ENCODE results near the gene FNIP1. TPM values are rescaled to one million over a fixed set of nuclear protein-coding genes. Genes with fewer than 3 reads are reported as not detected.

Gene FNIP1
- total and polyA plus RNA-seq, 2 of the 8 experiments (the other 6 are each of a cell fraction or from before 2014, with no cell fraction given), result 3.5 to 17.3 TPM

DNA sequence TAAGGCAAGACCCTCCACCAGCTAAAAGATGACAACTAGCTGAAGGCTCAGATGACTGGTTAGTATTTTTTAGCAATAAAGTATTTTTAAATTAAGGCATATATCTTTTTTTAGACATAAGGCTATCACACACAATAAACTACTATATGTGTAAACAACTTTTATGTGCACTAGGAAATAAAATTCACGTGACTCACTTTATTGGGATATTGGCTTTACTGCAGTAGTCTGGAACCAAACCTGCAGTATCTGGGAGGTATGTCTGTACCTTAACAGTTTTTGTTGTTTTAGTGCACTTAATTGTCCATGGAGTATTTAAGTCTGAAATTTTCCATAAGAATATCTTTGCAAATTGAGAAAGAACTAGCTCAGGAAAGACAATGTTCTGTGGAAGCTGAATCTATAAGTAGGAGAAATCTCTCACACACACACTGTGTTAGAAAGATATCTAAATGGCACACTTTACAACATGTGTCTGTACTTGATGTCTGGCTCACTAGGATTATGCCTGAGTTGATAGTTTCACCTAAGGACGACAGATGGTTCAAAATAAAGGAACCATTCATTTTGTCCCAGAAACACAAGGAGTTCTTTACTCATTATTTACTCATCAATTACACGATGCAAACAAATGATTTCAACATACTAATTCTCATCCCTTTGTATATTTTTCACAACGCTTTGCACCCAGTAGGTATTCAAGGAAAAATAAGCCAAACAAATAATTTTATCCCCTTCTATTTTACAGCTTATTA lies 166.4 kb downstream of the FNIP1 start:
- H3K4me1 ChIP-seq (replicated peaks in 1 of 4; ENCODE audit: control insufficient read depth in 3 of 4, insufficient read depth in 4 of 4, low read length in 3 of 4), result peaks cover 0 to 2% (median 0%) of the 10 kb centered on the region in 4 experiments; a peak in 1 of 7 replicates
- no peak overlapping the region for H3K4me2 ChIP-seq (ENCODE audit: insufficient read depth in 1 of 2, low read depth in 2 of 2, low read length in 2 of 2)
- H3K56ac ChIP-seq (replicated peaks; ENCODE audit: insufficient read length, low read depth, low read length), result no peak overlapping the region
- peaks cover 20 to 95% of the 10 kb centered on the region in 2 experiments for H3K79me2 ChIP-seq (ENCODE audit: control insufficient read depth in 1 of 2, insufficient read depth in 2 of 2, low read length in 2 of 2)
- ChIA-PET POLR2A (ENCODE audit: partially characterized antibody) (interaction anchor here (1.0 kb wide), 1 partner anchor 167 kb away, joined by 3 read pairs; the partner anchor contains the start of gene FNIP1), CTCF (ENCODE audit: partially characterized antibody) (interaction anchor here (0.6 to 1.5 kb wide), 3 partner anchors 41 to 207 kb away, joined by 3 read pairs; no protein-coding TSS in a partner anchor)
- no peak overlapping the region for H3K23ac ChIP-seq (ENCODE audit: insufficient read length)
- no peak overlapping the region for H2AFZ ChIP-seq (ENCODE audit: low read length)
- H3K27ac ChIP-seq (ENCODE audit: low read depth, low read length), result no peak overlapping the region
- no peak overlapping the region for H3K4ac ChIP-seq (replicated peaks; ENCODE audit: insufficient read length, low read depth, low read length)
- H3K9ac ChIP-seq (replicated peaks in 1 of 4; ENCODE audit: extremely low read depth in 1 of 4, low read depth in 3 of 4, low read length in 3 of 4), result no peak overlapping the region
- H3K9me3 ChIP-seq (ENCODE audit: insufficient read depth in 2 of 2, low read depth in 1 of 2, low read length in 1 of 2), result no peaks in the 10 kb centered on the region
- H3K27me3 ChIP-seq (replicated peaks in 1 of 4; ENCODE audit: control insufficient read depth in 3 of 4, extremely low read depth in 1 of 4, insufficient read depth in 3 of 4, low read length in 3 of 4), result no peaks in the 10 kb centered on the region
- no peak overlapping the region for H4K8ac ChIP-seq (ENCODE audit: extremely low read depth, insufficient read depth, low read length)
- no peak overlapping the region for H4K91ac ChIP-seq (replicated peaks; ENCODE audit: insufficient read length, low read length)
- no peak overlapping the region for H2BK12ac ChIP-seq (ENCODE audit: low read depth, low read length)
- peaks cover 5% of the 10 kb centered on the region for H3K79me1 ChIP-seq (ENCODE audit: low read depth, low read length)
- peaks cover 2 to 13% of the 10 kb centered on the region in 2 experiments for H4K20me1 ChIP-seq (replicated peaks in 1 of 2; ENCODE audit: control insufficient read depth in 1 of 2, insufficient read depth in 2 of 2, low read length in 2 of 2)
- H2BK15ac ChIP-seq (ENCODE audit: low read length), result no peak overlapping the region
- no peaks in the 10 kb centered on the region for H3K23me2 ChIP-seq (ENCODE audit: low read depth, low read length)
- H3K4me3 ChIP-seq (ENCODE audit: extremely low read depth in 1 of 4, insufficient read depth in 2 of 4, low read depth in 3 of 4, low read length in 4 of 4), result no peak overlapping the region
- H4K5ac ChIP-seq (ENCODE audit: insufficient read length, low read depth, low read length), result no peak overlapping the region
- FAIRE-seq (no peak), DNase-seq (ENCODE audit: low read depth in 1 of 2, low spot score in 2 of 2) (no peak)
- no peak overlapping the region for H2BK120ac ChIP-seq (replicated peaks; ENCODE audit: low read depth, low read length)
- H3K36me3 ChIP-seq (ENCODE audit: control insufficient read depth in 2 of 4, insufficient read depth in 4 of 4, low read length in 3 of 4), result no peaks in the 10 kb centered on the region
- no peak overlapping the region for H2BK20ac ChIP-seq (ENCODE audit: low read length)
- H2AK5ac ChIP-seq (ENCODE audit: low read depth, low read length), result no peak overlapping the region
- H3K18ac ChIP-seq (ENCODE audit: extremely low read depth, low read length), result no peak overlapping the region
- H2BK5ac ChIP-seq (ENCODE audit: low read depth, low read length), result no peak overlapping the region
- H3K14ac ChIP-seq (ENCODE audit: insufficient read length), result no peak overlapping the region
- WGBS, 2 experiments (ENCODE audit: extremely low coverage in 1 of 2, insufficient coverage in 1 of 2, insufficient read length in 1 of 2, insufficient replicate concordance in 2 of 2, low coverage in 1 of 2, low lambda C conversion rate in 2 of 2, missing lambda C conversion rate in 1 of 2), result 88% methylated on average over 4 of the region's 4 CpGs; no CpG with 5 or more reads in 1 of the 2 experiments
- no peak for TF ChIP-seq KDM4A (IDR thresholded peaks at IDR 0.05; ENCODE audit: low read depth, low read length, severe bottlenecking)
- no peak for TF ChIP-seq BCL11A (IDR thresholded peaks at IDR 0.05; ENCODE audit: low read depth in 2 of 2, low read length in 2 of 2)
- TF ChIP-seq RXRA (IDR thresholded peaks at IDR 0.05; ENCODE audit: insufficient read depth, low read depth, low read length), result no peak
- TF ChIP-seq CBX5 (IDR thresholded peaks at IDR 0.05; ENCODE audit: low read depth, low read length), result no peak
- TF ChIP-seq, protein P1, sequence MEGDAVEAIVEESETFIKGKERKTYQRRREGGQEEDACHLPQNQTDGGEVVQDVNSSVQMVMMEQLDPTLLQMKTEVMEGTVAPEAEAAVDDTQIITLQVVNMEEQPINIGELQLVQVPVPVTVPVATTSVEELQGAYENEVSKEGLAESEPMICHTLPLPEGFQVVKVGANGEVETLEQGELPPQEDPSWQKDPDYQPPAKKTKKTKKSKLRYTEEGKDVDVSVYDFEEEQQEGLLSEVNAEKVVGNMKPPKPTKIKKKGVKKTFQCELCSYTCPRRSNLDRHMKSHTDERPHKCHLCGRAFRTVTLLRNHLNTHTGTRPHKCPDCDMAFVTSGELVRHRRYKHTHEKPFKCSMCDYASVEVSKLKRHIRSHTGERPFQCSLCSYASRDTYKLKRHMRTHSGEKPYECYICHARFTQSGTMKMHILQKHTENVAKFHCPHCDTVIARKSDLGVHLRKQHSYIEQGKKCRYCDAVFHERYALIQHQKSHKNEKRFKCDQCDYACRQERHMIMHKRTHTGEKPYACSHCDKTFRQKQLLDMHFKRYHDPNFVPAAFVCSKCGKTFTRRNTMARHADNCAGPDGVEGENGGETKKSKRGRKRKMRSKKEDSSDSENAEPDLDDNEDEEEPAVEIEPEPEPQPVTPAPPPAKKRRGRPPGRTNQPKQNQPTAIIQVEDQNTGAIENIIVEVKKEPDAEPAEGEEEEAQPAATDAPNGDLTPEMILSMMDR (IDR thresholded peaks at IDR 0.05; ENCODE audit: control extremely low read depth in 1 of 3, insufficient read depth in 1 of 3, low read depth in 1 of 3, low read length in 3 of 3), result no peak
- TF ChIP-seq EGR1 (IDR thresholded peaks at IDR 0.05; ENCODE audit: borderline replicate concordance, low read depth, low read length), result no peak
- no peak for TF ChIP-seq KDM1A (IDR thresholded peaks at IDR 0.05; ENCODE audit: borderline replicate concordance, low read length)
- TF ChIP-seq HDAC2 (IDR thresholded peaks at IDR 0.05; ENCODE audit: borderline replicate concordance in 1 of 2, low read depth in 2 of 2, low read length in 2 of 2), result no peak
- no peak for TF ChIP-seq CHD2 (IDR thresholded peaks at IDR 0.05; ENCODE audit: low read length)
